Activated effector memory CD4-positive, alpha-beta T cell treated with Interleukin-2 at 50 U/mL for 16 hours (primary cell): ENCODE measurements around the gene MIOS.
"Not testable (repeated sequence)": the region's sequence is repeated elsewhere in the genome, so short reads cannot be mapped to it uniquely, and the experiment has no call there.

Source experiments
- DNase-seq: peaks from one replicate; pipeline ENCODE4 v3.0.0-alpha.2; 2020

Gene MIOS

GRCh38 chr7:7651479-7651878 lies 84.8 kb downstream of the MIOS start:
- no peak for DNase-seq

GRCh38 chr7:7652798-7653540 lies 86.3 kb downstream of the MIOS start:
- no peak for DNase-seq

GRCh38 chr7:7653593-7654187 lies 87.0 kb downstream of the MIOS start:
- DNase-seq: no peak

- DNase-seq: no peak
These were observed 88.5 kb downstream of the MIOS start for GRCh38 chr7:7654964-7655715.

GRCh38 chr7:7656459-7656858 lies 89.8 kb downstream of the MIOS start:
- not testable (repeated sequence) for DNase-seq
